H9 (cell line): Measurements from ENCODE around the gene LLCFC1. TPM values are rescaled to one million over a fixed set of nuclear protein-coding genes. Genes with fewer than 3 reads are reported as not detected.

Experiments used
- DNase-seq: peaks from one replicate; pipeline ENCODE4 v3.0.0-alpha.2; 2017
- H2AFZ ChIP-seq: one replicate; pipeline ENCODE4 v1.6.1; 2013; ENCODE audit warnings: mild to moderate bottlenecking, low read length, control low read depth, moderate library complexity
- H2AK5ac ChIP-seq: 2 replicates; pipeline ENCODE4 v1.6.1; 2013; ENCODE audit warnings: low read length, control low read depth, mixed read lengths; ENCODE audit not compliant: insufficient read length
- H2BK120ac ChIP-seq: one replicate; pipeline ENCODE4 v1.6.1; 2013; ENCODE audit warnings: low read depth, mild to moderate bottlenecking, low read length, control low read depth, inconsistent platforms; ENCODE audit not compliant: poor library complexity, severe bottlenecking
- H2BK12ac ChIP-seq: 2 replicates; pipeline ENCODE4 v1.6.1; 2013; ENCODE audit warnings: low read length, control low read depth, mixed read lengths, low read depth; ENCODE audit not compliant: insufficient read length
- H2BK15ac ChIP-seq: 2 replicates; pipeline ENCODE4 v1.6.1; 2013; ENCODE audit warnings: low read depth, low read length, control low read depth
- H2BK20ac ChIP-seq: one replicate; pipeline ENCODE4 v1.6.1; 2013; ENCODE audit warnings: low read depth, mild to moderate bottlenecking, low read length, control low read depth, inconsistent platforms; ENCODE audit not compliant: poor library complexity, severe bottlenecking
- H2BK5ac ChIP-seq: 2 replicates; pipeline ENCODE4 v1.6.1; 2013; ENCODE audit warnings: low read length, control low read depth, mixed read lengths; ENCODE audit not compliant: insufficient read length
- H3K14ac ChIP-seq: 2 replicates; pipeline ENCODE4 v1.6.1; 2013; ENCODE audit warnings: low read length, control low read depth; ENCODE audit not compliant: insufficient read depth
- H3K18ac ChIP-seq: 2 replicates; pipeline ENCODE4 v1.6.1; 2013; ENCODE audit warnings: low read depth, mild to moderate bottlenecking, mixed read lengths, low read length, control low read depth; ENCODE audit not compliant: insufficient read length
- H3K23ac ChIP-seq: 2 replicates; pipeline ENCODE4 v1.6.1; 2013; ENCODE audit warnings: low read length, control low read depth, mixed read lengths, low read depth; ENCODE audit not compliant: insufficient read length
- H3K23me2 ChIP-seq: 2 replicates; pipeline ENCODE4 v1.6.1; 2013; ENCODE audit warnings: low read depth, mild to moderate bottlenecking, mixed read lengths, low read length, control low read depth; ENCODE audit not compliant: insufficient read length, poor library complexity, severe bottlenecking
- H3K27ac ChIP-seq: 2 replicates; pipeline ENCODE4 v1.5.1; 2013; ENCODE audit warnings: low read length, control low read depth, mixed read lengths, low read depth; ENCODE audit not compliant: insufficient read length
- H3K27me3 ChIP-seq: 2 replicates; pipeline ENCODE4 v1.6.1; 2013; ENCODE audit warnings: low read length, control low read depth, inconsistent platforms; ENCODE audit not compliant: insufficient read depth
- H3K4ac ChIP-seq: 2 replicates; pipeline ENCODE4 v1.6.1; 2013; ENCODE audit warnings: low read depth, mild to moderate bottlenecking, control low read depth, inconsistent platforms, low read length, moderate library complexity
- H3K4me1 ChIP-seq: 2 replicates; pipeline ENCODE4 v1.6.1; 2013; ENCODE audit warnings: low read length, control low read depth, inconsistent platforms; ENCODE audit not compliant: insufficient read depth
- H3K4me2 ChIP-seq: 2 replicates; pipeline ENCODE4 v1.6.1; 2013; ENCODE audit warnings: low read length, control low read depth, mixed read lengths; ENCODE audit not compliant: insufficient read length, insufficient read depth
- H3K56ac ChIP-seq: 2 replicates; pipeline ENCODE4 v1.6.1; 2013; ENCODE audit warnings: low read depth, mild to moderate bottlenecking, mixed read lengths, low read length, control low read depth; ENCODE audit not compliant: insufficient read length
- H3K79me1 ChIP-seq: 2 replicates; pipeline ENCODE4 v1.6.1; 2013; ENCODE audit warnings: low read depth, mild to moderate bottlenecking, moderate library complexity, low read length, control low read depth, inconsistent platforms; ENCODE audit not compliant: insufficient read depth, poor library complexity, severe bottlenecking
- H3K79me2 ChIP-seq: 2 replicates; pipeline ENCODE4 v1.6.1; 2013; ENCODE audit warnings: low read length, control low read depth, inconsistent platforms; ENCODE audit not compliant: insufficient read depth
- H3K9ac ChIP-seq: 2 replicates; pipeline ENCODE4 v1.6.1; 2013; ENCODE audit warnings: low read length, control low read depth, mixed read lengths; ENCODE audit not compliant: insufficient read length; ENCODE audit errors: extremely low read depth
- H3K9me3 ChIP-seq: one replicate; pipeline ENCODE4 v1.6.1; 2013; ENCODE audit warnings: low read depth, low read length, inconsistent platforms; ENCODE audit not compliant: control insufficient read depth
- H3T11ph ChIP-seq: one replicate; pipeline ENCODE4 v1.6.1; 2013; ENCODE audit warnings: mild to moderate bottlenecking, low read length, control low read depth, inconsistent platforms
- H4K20me1 ChIP-seq: one replicate; pipeline ENCODE4 v1.6.1; 2013; ENCODE audit not compliant: control insufficient read depth, insufficient read length, insufficient read depth
- H4K5ac ChIP-seq: 2 replicates; pipeline ENCODE4 v1.6.1; 2013; ENCODE audit warnings: low read depth, mild to moderate bottlenecking, mixed read lengths, low read length, control low read depth; ENCODE audit not compliant: insufficient read length
- H4K8ac ChIP-seq: replicated peaks from 2 replicates; pipeline ENCODE4 v1.6.1; 2013; ENCODE audit warnings: low read length, control low read depth, mixed read lengths, low read depth; ENCODE audit not compliant: insufficient read length
- H4K91ac ChIP-seq: 2 replicates; pipeline ENCODE4 v1.6.1; 2013; ENCODE audit warnings: low read depth, mild to moderate bottlenecking, moderate library complexity, mixed read lengths, low read length, control low read depth; ENCODE audit not compliant: insufficient read length
- H3K27ac Mint-ChIP-seq, 3 experiments: 2 replicates in 2 of 3; 3 replicates in 1 of 3; pipeline ENCODE4 v1.8.0; 2020 to 2021; ENCODE audit warnings: mixed read lengths in 3 of 3, mild to moderate bottlenecking in 1 of 3, moderate library complexity in 1 of 3
- H3K27me3 Mint-ChIP-seq: 2 replicates; pipeline ENCODE4 v1.8.0; 2021; ENCODE audit warnings: low read depth, mild to moderate bottlenecking, moderate library complexity, mixed read lengths
- H3K36me3 Mint-ChIP-seq, 3 experiments: 2 replicates in 2 of 3; 3 replicates in 1 of 3; pipeline ENCODE4 v1.8.0; 2020 to 2021; ENCODE audit warnings: low read depth in 3 of 3, mixed read lengths in 3 of 3; ENCODE audit not compliant: insufficient read depth in 1 of 3
- H3K4me1 Mint-ChIP-seq, 2 experiments: 2 replicates each; pipeline ENCODE4 v1.8.0; 2020; ENCODE audit warnings: mixed read lengths in 2 of 2
- H3K4me3 Mint-ChIP-seq, 2 experiments: 2 replicates in 1 of 2; 3 replicates in 1 of 2; pipeline ENCODE4 v1.8.0; 2020 to 2021; ENCODE audit warnings: mild to moderate bottlenecking in 2 of 2, mixed read lengths in 2 of 2, moderate library complexity in 1 of 2
- H3K9me3 Mint-ChIP-seq, 2 experiments: 2 replicates in 1 of 2; 3 replicates in 1 of 2; pipeline ENCODE4 v1.8.0; 2020; ENCODE audit warnings: mild to moderate bottlenecking in 2 of 2, mixed read lengths in 2 of 2, moderate library complexity in 1 of 2
- CTCF ChIP-seq: fragments of 200-600 bp; sonication (generic); conservative IDR thresholded peaks from 3 replicates; pipeline ENCODE4 v1.8.0; 2021; ENCODE audit warnings: antibody characterized with exemption, mild to moderate bottlenecking
- WGBS: extraction: QIAGEN DNeasy Blood & Tissue Kit; methylation state at CpG from one replicate; pipeline ENCODE4 v1.1.7; 2013; ENCODE audit warnings: missing lambda C conversion rate, low lambda C conversion rate, mixed read lengths; ENCODE audit not compliant: insufficient read length; ENCODE audit errors: extremely low coverage; 5-methylcytosine and 5-hydroxymethylcytosine counted together
- total RNA-seq: library from RNA; stranded (reverse); gene quantifications from 2 replicates; pipeline ENCODE4 v1.2.1, GENCODE V29; 2021

LLCFC1 gene
- total RNA-seq, 1 experiment from 2014 or later: not detected

DNA sequence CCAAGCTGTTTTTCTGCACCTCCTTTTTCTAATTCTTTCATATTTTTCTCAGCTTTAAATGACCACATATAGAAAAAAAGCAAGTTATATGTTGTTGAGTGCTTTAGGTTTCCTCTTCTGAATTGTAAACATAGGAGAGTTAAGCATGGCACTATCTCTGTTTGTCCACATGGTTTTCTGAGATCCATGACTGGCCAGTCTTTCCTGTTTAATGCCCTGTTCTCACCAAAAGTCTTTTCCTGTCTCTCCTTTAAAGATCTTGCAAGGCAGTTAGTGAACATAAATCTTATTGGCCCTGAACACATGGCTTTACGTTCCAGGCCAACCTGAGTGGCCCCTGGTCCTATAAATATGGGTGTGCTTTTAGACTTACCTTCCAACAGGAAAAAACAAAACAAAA is 25.2 kb upstream of the LLCFC1 start:
- no peaks in the 10 kb centered on the region for H3K36me3 Mint-ChIP-seq
- 0 out of 5 replicates have a peak, but pooled peaks cover 0 to 3% of the 10 kb centered on the region in 2 experiments for H3K9me3 Mint-ChIP-seq
- Histone ChIP-seq H2AK5ac (no peak overlapping the region), H3T11ph (no peak overlapping the region), H3K79me2 (no peaks in the 10 kb centered on the region), H3K14ac (no peak overlapping the region), H2BK120ac (no peak overlapping the region), H2AFZ (no peak overlapping the region), H2BK12ac (no peak overlapping the region), H3K4ac (no peak overlapping the region), H4K91ac (no peak overlapping the region), H4K8ac (no peak overlapping the region), H3K27ac (no peak overlapping the region), H2BK5ac (no peak overlapping the region), H3K9me3 (no peaks in the 10 kb centered on the region), H3K23ac (no peak overlapping the region), H3K4me1 (no peaks in the 10 kb centered on the region), H3K18ac (no peak overlapping the region), H4K5ac (no peak overlapping the region), H3K4me2 (no peak overlapping the region), H3K56ac (no peak overlapping the region), H3K79me1 (no peaks in the 10 kb centered on the region), H4K20me1 (no peaks in the 10 kb centered on the region), H2BK15ac (no peak overlapping the region), H3K9ac (no peak overlapping the region), H3K27me3 (no peaks in the 10 kb centered on the region), H2BK20ac (no peak overlapping the region), H3K23me2 (no peaks in the 10 kb centered on the region)
- no CpG with 5 or more reads among the region's 1 CpG for WGBS
- peaks cover 15% of the 10 kb centered on the region for H3K27me3 Mint-ChIP-seq
- no peak for TF ChIP-seq CTCF
- H3K4me1 Mint-ChIP-seq: peaks cover 4 to 7% of the 10 kb centered on the region in 2 experiments
- no peak overlapping the region; a peak in 1 of 7 replicates for H3K27ac Mint-ChIP-seq
- H3K4me3 Mint-ChIP-seq: no peak overlapping the region
- DNase-seq: no peak
